Measurements from ENCODE around the gene BABAM1.

The BABAM1 gene

GRCh38 chr19:17304386-17305215 lies 37.4 kb downstream of the BABAM1 start:
- no peak for DNase-seq

- DNase-seq = no peak
Observed at GRCh38 chr19:17305216-17305516, 37.9 kb downstream of the BABAM1 start.

DNA sequence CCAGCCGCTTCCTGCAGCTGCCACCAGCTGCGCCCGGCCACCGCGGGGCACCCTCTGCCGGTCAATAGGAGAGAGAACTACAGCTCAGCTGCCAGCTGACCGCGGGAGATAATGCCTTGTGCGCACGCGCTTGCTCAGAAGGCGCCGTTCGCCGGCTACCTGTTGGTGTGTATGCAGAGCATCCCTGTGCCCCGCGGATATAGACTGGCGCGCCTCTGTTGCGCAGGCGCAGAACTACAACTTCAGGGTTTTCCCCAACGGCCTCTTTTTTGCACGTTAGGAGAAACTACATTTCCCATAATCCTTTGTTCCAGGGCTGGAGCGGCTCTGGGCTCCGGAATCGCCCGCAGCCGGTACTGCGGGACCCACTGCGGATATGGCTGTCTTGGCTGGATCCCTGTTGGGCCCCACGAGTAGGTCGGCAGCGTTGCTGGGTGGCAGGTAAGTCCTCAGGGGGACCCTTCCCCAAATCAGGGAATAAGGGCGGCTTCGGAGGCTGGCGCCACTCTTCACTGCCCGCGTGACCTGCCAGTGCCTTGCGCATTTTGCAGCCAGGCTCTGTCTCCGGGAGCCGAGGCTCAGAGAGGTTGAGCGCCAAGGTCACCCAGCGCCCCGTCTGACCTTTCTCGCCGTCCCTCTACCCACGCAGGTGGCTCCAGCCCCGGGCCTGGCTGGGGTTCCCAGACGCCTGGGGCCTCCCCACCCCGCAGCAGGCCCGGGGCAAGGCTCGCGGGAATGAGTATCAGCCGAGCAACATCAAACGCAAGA lies 38.5 kb downstream of the BABAM1 start, which contains the start of gene MRPL34:
MRPL34 (plus strand) TSS at position 356 of the 768 bp plus-strand sequence; CDS start at position 377, 21 bp downstream.
- DNase-seq = peak; percentile 92

GRCh38 chr19:17306285-17306714 lies 39.1 kb downstream of the BABAM1 start:
- DNase-seq = no peak

GRCh38 chr19:17307876-17308377 lies 40.7 kb downstream of the BABAM1 start:
- no peak for DNase-seq

DNA sequence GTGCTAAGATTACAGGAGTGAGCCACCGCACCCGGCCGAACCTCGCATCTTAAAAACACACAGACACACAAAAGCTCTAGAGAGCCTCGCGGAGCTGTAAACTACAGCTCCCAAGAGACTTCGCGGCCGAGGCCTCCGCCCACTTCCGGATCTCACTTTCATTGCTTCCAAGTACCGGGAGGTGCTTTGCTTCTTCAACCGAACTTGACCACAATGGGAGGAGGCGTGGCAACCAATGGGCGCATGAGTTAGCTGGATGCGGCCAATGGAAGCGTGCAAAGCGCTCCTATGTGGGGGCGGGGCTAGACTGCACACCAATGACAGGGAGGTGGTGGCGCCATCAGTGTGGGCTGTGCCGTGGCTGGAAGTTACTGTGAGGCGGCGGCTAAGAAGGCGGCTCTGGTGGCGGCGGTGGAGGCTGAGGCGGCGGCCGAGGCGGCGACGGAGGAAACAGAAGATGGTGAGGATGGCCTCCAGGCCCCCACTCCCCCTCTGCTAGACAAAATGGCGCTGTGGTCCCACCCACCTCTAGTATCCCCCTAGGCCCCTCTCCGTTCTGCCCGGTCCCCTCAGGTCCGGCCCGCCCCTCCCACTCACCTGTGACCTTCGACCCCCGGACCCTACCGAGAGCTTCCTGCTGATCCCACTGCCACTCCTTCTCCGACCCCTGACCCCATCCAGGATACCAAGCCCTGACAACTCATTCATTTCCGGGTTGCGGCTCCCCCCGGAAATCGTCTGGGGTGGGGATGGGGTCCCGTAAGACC lies 42.1 kb downstream of the BABAM1 start, which contains the start of gene DDA1:
DDA1 (plus strand) TSS at position 366 of the 767 bp plus-strand sequence; CDS start at position 458, 92 bp downstream.
- peak; percentile 94 for DNase-seq

DNA sequence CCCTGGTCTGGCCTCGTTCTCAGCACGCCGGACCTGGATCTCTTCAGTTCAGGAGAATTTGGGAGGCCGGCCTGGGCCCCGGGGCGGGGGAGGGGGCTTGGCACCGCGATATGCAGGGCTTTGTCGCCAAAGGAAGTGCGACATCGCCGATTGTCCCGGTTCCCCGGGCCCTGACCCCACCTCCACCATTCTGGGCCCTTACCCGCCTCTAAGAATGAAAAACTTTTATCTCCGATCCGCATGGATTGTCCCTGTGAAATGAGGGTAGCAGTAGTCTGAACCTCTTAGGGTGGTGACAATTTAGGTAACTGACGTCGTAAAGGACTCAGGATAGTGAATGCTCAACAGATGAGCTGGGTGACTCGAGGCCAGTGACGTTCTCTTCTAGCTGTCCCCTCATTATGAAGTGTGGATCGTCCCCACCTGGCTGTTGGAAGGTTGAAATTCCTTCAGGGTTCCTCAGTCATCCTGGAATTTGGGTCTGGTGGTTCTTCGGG lies 42.8 kb downstream of the BABAM1 start:
- no peak for DNase-seq

GRCh38 chr19:17311455-17312188 lies 44.4 kb downstream of the BABAM1 start:
- no peak for DNase-seq

DNA sequence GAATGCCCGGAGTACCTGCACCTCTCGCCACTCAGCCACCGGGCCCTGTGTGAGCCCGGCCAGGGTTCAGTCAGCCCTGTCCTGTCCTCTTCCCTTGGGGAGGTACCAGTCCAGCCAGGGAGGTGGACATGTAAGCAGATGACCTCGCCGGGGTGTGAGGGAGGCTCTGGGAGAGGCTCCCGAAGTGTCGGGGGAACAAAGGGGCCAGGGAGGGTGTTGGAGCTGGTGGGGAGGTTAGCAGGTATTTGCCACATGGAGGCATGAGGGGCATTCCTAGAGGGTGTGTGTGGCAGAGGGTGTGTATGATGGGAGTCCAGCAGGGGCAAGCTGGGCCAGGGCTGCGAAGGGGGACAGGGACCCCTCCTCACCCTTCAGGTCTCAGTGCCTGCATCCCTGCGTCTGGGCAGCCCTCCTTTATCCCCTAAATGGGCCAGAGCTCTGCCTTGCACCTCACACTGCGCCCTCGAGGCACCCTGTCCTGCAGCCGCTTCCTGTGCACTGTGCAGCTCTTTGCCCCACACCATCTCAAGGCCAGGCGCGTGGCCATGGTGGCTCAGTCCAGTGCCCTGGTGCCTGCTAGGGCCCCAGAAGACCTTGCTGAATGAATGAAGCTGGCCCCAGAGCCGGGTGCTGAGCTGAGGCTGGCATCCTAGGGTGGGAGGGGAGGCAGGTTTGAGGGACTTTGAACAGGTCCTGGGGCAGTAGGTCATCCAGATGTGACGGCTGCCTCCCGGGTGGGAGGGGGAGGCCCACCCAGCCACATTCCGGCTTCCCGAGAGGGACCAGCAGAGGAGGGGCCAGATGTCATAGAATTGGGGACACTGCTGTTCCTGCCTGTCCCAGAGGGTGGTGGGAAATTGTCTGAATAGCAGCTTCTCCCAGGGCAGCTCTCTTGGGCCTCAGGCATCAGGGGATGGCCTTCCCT lies 45.2 kb downstream of the BABAM1 start:
- DNase-seq = no peak

GRCh38 chr19:17314007-17314593 lies 46.9 kb downstream of the BABAM1 start:
- no peak for DNase-seq

DNA sequence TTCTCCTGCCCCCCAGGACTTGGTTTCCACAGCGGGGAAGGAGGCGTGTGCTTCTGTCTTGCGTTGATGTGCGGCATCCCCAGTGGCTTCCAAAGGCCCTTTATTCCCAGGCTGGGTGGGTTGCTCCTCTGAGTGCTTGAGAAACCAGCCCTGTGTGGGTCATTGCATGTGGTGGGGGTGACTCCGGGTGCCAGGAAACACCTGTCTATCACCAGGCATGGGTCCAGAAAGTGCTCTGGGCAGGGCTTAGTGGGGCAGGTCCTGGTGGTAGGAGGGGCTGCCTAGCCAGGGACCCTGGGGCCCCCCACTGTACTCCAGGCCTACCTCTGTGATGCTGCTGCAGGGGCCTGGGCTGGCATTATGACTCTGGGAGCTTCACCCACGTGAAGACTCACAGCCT lies 51.7 kb downstream of the BABAM1 start:
- DNase-seq = no peak

DNA sequence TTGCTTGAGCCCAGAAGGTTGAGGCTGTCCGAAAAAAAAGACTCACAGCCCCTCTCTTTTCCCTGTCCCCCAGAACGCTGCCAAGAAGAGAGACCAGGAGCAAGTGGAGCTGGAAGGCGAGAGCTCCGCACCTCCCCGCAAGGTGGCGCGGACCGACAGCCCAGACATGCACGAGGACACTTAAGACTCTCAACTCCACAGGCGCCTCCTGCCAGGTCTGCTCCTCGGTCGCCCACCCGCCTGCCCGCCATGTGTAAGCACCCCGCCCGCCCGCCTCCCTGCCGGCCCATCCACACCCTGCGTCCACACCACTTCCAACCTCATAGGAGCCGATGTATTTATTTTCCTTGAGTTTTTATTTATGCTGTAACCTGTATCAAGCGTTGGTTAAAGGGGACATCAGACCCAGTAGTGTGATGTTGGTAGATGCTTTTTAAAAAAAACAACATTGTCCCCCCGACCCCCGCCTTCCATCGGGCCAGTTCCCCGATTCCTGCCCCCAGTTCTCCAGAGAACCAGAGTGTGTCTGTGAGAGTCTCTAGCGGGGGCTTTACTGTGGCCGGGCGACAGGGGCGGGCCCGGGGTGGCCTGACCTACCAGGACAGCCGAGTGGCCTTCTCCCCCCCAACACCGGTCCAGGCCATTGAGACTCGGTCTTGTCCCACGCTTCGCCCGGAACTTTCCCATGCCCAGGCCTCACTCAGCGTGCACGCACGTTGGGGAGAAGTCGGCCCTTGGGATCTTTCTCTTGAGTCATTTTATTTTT lies 52.4 kb downstream of the BABAM1 start:
- no peak for DNase-seq

- DNase-seq = no peak
Observed at GRCh38 chr19:17320435-17320834, 53.2 kb downstream of the BABAM1 start.

DNA sequence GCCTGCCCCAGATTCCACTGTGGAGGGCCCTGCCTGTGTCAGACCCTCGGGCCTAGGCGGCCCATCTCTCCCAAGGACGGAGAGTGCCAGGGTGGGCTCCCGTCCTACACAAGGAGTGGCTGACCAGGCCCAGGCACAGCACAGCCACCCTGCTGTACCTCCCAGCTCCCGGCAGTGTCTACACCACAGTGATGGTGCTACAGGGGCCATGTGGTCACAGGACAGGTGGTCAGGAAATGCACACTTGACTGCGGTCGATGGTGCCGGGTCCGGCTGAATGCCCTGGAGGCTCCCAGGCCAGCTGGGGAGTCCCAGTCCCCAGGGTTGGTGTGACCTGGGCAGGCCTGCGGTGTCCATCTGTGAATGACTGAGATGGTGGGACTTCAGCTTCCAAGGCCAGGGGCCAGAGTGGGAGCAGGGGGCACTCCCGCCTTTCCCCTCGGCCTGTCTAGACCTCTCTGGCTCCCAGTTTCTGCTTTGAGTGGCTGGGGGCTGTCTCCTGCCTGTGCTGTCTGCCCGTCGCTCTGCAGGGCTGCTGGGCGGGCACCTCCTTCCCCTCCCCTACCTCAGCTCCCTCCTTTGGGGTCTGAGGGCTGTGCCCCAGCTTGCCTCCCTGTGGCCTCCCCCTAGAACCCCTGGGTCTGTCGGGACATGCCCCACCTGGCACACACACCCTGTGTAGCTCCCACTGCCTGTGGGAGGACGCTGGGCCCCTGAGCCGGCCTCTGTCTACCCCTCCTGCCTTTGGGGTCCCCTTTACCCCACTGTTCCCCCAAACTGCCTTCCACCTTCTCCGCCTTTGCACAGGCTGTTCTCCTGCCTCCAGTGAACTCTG lies 54.6 kb downstream of the BABAM1 start:
- DNase-seq = no peak

- DNase-seq = no peak
Observed at GRCh38 chr19:17322854-17323253, 55.6 kb downstream of the BABAM1 start.

GRCh38 chr19:17323300-17323963 lies 56.2 kb downstream of the BABAM1 start:
- no peak for DNase-seq

GRCh38 chr19:17323964-17324332 lies 56.7 kb downstream of the BABAM1 start:
- DNase-seq = no peak
